GM23338 (cell line): ENCODE data around the gene ELP2. TPM values are rescaled to one million over a fixed set of nuclear protein-coding genes. Genes with fewer than 3 reads are reported as not detected.

Experiments used
- ATAC-seq: fragments of 200-7000 bp; cut with Tn5 transposase; 3 replicates; pipeline ENCODE4 v1.9.1; 2020
- DNase-seq: peaks from one replicate; pipeline ENCODE4 v3.0.0-alpha.2; 2015; ENCODE audit warnings: low spot score
- H2AFZ ChIP-seq: fragments of 200-600 bp; sonication (generic); 2 replicates; pipeline ENCODE4 v1.8.0; 2016; ENCODE audit warnings: antibody characterized with exemption, mild to moderate bottlenecking, moderate library complexity
- H3F3A ChIP-seq: fragments of 200-600 bp; sonication (generic); replicated peaks from 2 replicates; pipeline ENCODE4 v1.8.0; 2017; ENCODE audit warnings: antibody characterized with exemption, mixed run types, low read depth
- H3K27ac ChIP-seq: fragments of 200-600 bp; sonication (generic); 2 replicates; pipeline ENCODE4 v1.6.1; 2016; ENCODE audit warnings: low read depth
- H3K27me3 ChIP-seq: fragments of 200-600 bp; sonication (generic); 2 replicates; pipeline ENCODE4 v1.8.0; 2016; ENCODE audit warnings: mild to moderate bottlenecking, mixed run types, moderate library complexity; ENCODE audit not compliant: insufficient read depth
- H3K36me3 ChIP-seq: fragments of 200-600 bp; sonication (generic); 2 replicates; pipeline ENCODE4 v1.8.0; 2016; ENCODE audit warnings: mild to moderate bottlenecking; ENCODE audit not compliant: insufficient read depth
- H3K4me1 ChIP-seq: fragments of 200-600 bp; sonication (generic); 2 replicates; pipeline ENCODE4 v1.8.0; 2016; ENCODE audit warnings: mild to moderate bottlenecking, moderate library complexity; ENCODE audit not compliant: insufficient read depth
- H3K4me2 ChIP-seq: fragments of 200-600 bp; sonication (generic); 2 replicates; pipeline ENCODE4 v1.7.1; 2017; ENCODE audit warnings: mixed run types
- H3K4me3 ChIP-seq: fragments of 200-600 bp; sonication (generic); 2 replicates; pipeline ENCODE4 v1.6.1; 2016; ENCODE audit warnings: mixed run types
- H3K79me2 ChIP-seq: fragments of 200-600 bp; sonication (generic); replicated peaks from 2 replicates; pipeline ENCODE4 v1.8.0; 2017; ENCODE audit warnings: mild to moderate bottlenecking; ENCODE audit not compliant: insufficient read depth
- H3K9me2 ChIP-seq: fragments of 200-600 bp; sonication (generic); 2 replicates; pipeline ENCODE4 v1.8.0; 2017; ENCODE audit not compliant: insufficient read depth
- H4K20me1 ChIP-seq: fragments of 200-600 bp; sonication (generic); replicated peaks from 2 replicates; pipeline ENCODE4 v1.8.0; 2017; ENCODE audit warnings: mild to moderate bottlenecking; ENCODE audit not compliant: insufficient read depth
- H3K27ac Mint-ChIP-seq: 2 replicates; pipeline ENCODE4 v1.8.0; 2020; ENCODE audit warnings: inconsistent platforms, mild to moderate bottlenecking, moderate library complexity, mixed read lengths
- H3K27me3 Mint-ChIP-seq: 3 replicates; pipeline ENCODE4 v1.8.0; 2022; ENCODE audit warnings: low read depth, mild to moderate bottlenecking, moderate library complexity, mixed read lengths, inconsistent platforms; ENCODE audit not compliant: insufficient read depth, poor library complexity
- H3K36me3 Mint-ChIP-seq: 3 replicates; pipeline ENCODE4 v1.8.0; 2021; ENCODE audit warnings: low read depth, mild to moderate bottlenecking, inconsistent platforms, moderate library complexity, mixed read lengths
- H3K4me1 Mint-ChIP-seq: 3 replicates; pipeline ENCODE4 v1.8.0; 2020; ENCODE audit warnings: mild to moderate bottlenecking, inconsistent platforms, mixed read lengths
- H3K4me3 Mint-ChIP-seq: 3 replicates; pipeline ENCODE4 v1.8.0; 2021; ENCODE audit warnings: moderate library complexity, mild to moderate bottlenecking, inconsistent platforms, mixed read lengths
- H3K9me3 Mint-ChIP-seq: 3 replicates; pipeline ENCODE4 v1.8.0; 2020; ENCODE audit warnings: moderate library complexity, mild to moderate bottlenecking, inconsistent platforms, mixed read lengths
- CREB1 ChIP-seq: fragments of 250-450 bp; sonication (Bioruptor Pico); IDR thresholded peaks from 2 replicates; pipeline ENCODE4 v1.5.0; 2020; ENCODE audit warnings: low read depth, mild to moderate bottlenecking, moderate library complexity
- CTCF ChIP-seq, 2 experiments: fragments of 200-600 bp in 1 of 2; sonication (generic) in 1 of 2; conservative IDR thresholded peaks; 2 replicates each; pipeline versions ENCODE4 v1.5.1 to v1.6.1; 2016 to 2017; ENCODE audit warnings: antibody characterized with exemption in 2 of 2, low read depth in 2 of 2, mild to moderate bottlenecking in 2 of 2, moderate library complexity in 1 of 2
- ETS1 ChIP-seq: IDR thresholded peaks from 2 replicates; pipeline ENCODE4 v1.6.1; 2016; ENCODE audit warnings: antibody characterized with exemption
- EZH2phosphoT487 ChIP-seq: fragments of 200-600 bp; sonication (generic); IDR thresholded peaks from one replicate; pipeline ENCODE4 v1.8.1; 2018; ENCODE audit warnings: antibody characterized with exemption; ENCODE audit not compliant: unreplicated experiment
- JUNB ChIP-seq: IDR thresholded peaks from one replicate; pipeline ENCODE4 v1.6.1; 2016; ENCODE audit warnings: antibody characterized with exemption; ENCODE audit not compliant: unreplicated experiment
- STAT1 ChIP-seq: IDR thresholded peaks from one replicate; pipeline ENCODE4 v1.6.1; 2016; ENCODE audit warnings: antibody characterized with exemption; ENCODE audit not compliant: unreplicated experiment
- ZNF114 ChIP-seq: fragments of 250-450 bp; sonication (Bioruptor Pico); IDR thresholded peaks from 2 replicates; pipeline ENCODE4 v1.5.0; 2020; ENCODE audit warnings: mild to moderate bottlenecking, moderate library complexity
- polyA plus RNA-seq: library from polyadenylated mRNA; unstranded; fragments of >200 nt; fragmentation: Nextera tagmentation; extraction: Ambion mirVana; gene quantifications from 2 replicates; pipeline ENCODE4 v1.2.1, GENCODE V29; 2016
- total RNA-seq: library from RNA; depleted of rRNA; stranded (reverse); fragments of >200 nt; shearing (Covaris generic); gene quantifications from 2 replicates; pipeline ENCODE4 v1.2.3, GENCODE V29; 2014
- TF ChIP-seq, protein P1 (sequence below): IDR thresholded peaks from one replicate; pipeline ENCODE4 v1.6.1; 2018; ENCODE audit warnings: antibody characterized with exemption; ENCODE audit not compliant: unreplicated experiment

Gene ELP2
- total and polyA plus RNA-seq, 2 experiments from 2014 or later = 119 to 135 TPM

- DNase-seq = no peak
- Histone ChIP-seq H3K27me3 (peaks cover 41% of the 10 kb centered on the region), H3K4me2 (no peak overlapping the region), H4K20me1 (0 out of 2 replicates have a peak, but pooled peaks cover 4% of the 10 kb centered on the region), H3K4me1 (peaks cover 8% of the 10 kb centered on the region), H3K27ac (no peak overlapping the region), H3K36me3 (no peaks in the 10 kb centered on the region), H3K9me2 (no peaks in the 10 kb centered on the region), H3F3A (peaks cover 9% of the 10 kb centered on the region; the same call in 1 of the 2 replicates), H3K4me3 (no peak overlapping the region), H2AFZ (no peak overlapping the region), H3K79me2 (peaks cover under 1% of the 10 kb centered on the region; the same call in 1 of the 2 replicates)
- Mint-ChIP-seq H3K9me3 (no peaks in the 10 kb centered on the region), H3K4me3 (no peak overlapping the region; the same call in 2 of the 3 replicates), H3K36me3 (peaks cover 4% of the 10 kb centered on the region; the same call in 2 of the 3 replicates), H3K4me1 (peaks cover 30% of the 10 kb centered on the region), H3K27ac (no peak overlapping the region), H3K27me3 (peaks cover 30% of the 10 kb centered on the region)
- TF ChIP-seq CREB1 = no peak
- no peak for TF ChIP-seq JUNB
- TF ChIP-seq EZH2phosphoT487 = no peak
- TF ChIP-seq CTCF (conservative IDR thresholded peaks at IDR 0.05; ENCODE audit: low read depth in 2 of 2) = no peak
- ATAC-seq = no peak
Observed at GRCh38 chr18:36183987-36184386, 54.3 kb downstream of the ELP2 start.

DNA sequence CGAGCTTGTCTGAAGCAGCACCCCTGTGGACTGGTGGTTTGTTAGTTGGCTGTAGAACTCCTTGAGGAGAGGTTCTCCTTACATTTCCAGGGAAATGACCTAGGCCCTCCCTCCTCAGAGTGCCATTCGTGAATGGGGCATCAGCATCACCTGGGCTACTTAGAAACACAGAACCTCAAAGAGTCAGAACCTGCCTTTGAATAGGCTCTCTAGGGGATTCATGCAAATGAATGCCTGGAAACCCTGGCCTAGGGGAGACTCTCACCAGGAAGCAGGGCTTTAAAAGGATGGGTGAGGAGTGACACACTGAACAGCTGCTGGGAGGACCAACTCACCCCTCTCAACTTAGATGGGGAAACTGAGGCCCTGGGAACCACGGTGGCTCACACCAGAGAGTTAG is 55.5 kb downstream of the ELP2 start:
- Mint-ChIP-seq H3K27ac (no peak overlapping the region), H3K4me1 (peaks cover 40% of the 10 kb centered on the region), H3K4me3 (no peak overlapping the region)
- TF ChIP-seq STAT1 (no peak), ZNF114 (CRISPR knock-in tag) (no peak), ETS1 (no peak), CTCF (conservative IDR thresholded peaks at IDR 0.05; ENCODE audit: low read depth in 2 of 2) (no peak)
- TF ChIP-seq, protein P1, sequence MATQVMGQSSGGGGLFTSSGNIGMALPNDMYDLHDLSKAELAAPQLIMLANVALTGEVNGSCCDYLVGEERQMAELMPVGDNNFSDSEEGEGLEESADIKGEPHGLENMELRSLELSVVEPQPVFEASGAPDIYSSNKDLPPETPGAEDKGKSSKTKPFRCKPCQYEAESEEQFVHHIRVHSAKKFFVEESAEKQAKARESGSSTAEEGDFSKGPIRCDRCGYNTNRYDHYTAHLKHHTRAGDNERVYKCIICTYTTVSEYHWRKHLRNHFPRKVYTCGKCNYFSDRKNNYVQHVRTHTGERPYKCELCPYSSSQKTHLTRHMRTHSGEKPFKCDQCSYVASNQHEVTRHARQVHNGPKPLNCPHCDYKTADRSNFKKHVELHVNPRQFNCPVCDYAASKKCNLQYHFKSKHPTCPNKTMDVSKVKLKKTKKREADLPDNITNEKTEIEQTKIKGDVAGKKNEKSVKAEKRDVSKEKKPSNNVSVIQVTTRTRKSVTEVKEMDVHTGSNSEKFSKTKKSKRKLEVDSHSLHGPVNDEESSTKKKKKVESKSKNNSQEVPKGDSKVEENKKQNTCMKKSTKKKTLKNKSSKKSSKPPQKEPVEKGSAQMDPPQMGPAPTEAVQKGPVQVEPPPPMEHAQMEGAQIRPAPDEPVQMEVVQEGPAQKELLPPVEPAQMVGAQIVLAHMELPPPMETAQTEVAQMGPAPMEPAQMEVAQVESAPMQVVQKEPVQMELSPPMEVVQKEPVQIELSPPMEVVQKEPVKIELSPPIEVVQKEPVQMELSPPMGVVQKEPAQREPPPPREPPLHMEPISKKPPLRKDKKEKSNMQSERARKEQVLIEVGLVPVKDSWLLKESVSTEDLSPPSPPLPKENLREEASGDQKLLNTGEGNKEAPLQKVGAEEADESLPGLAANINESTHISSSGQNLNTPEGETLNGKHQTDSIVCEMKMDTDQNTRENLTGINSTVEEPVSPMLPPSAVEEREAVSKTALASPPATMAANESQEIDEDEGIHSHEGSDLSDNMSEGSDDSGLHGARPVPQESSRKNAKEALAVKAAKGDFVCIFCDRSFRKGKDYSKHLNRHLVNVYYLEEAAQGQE = no peak

More for the DNA sequence above, 55.5 kb downstream of the ELP2 start:
- Histone ChIP-seq H3K36me3 (no peaks in the 10 kb centered on the region), H3K4me2 (no peak overlapping the region), H3K27me3 (peaks cover 44% of the 10 kb centered on the region), H3F3A (peaks cover 9% of the 10 kb centered on the region; the same call in 1 of the 2 replicates), H3K79me2 (peaks cover 11% of the 10 kb centered on the region; the same call in 1 of the 2 replicates), H2AFZ (no peak overlapping the region), H3K4me1 (peaks cover 14% of the 10 kb centered on the region), H3K9me2 (no peaks in the 10 kb centered on the region), H3K27ac (no peak overlapping the region), H4K20me1 (peaks cover 15% of the 10 kb centered on the region), H3K4me3 (no peak overlapping the region)
- no peaks in the 10 kb centered on the region for H3K9me3 Mint-ChIP-seq
- peaks cover 7% of the 10 kb centered on the region; the same call in 2 of the 3 replicates for H3K36me3 Mint-ChIP-seq
- DNase-seq = no peak
- ATAC-seq = no peak
- H3K27me3 Mint-ChIP-seq = peaks cover 33% of the 10 kb centered on the region
